NCI-H2227 treated with DMSO at 0.1 percent for 48 hours (cell line): ENCODE measurements around the gene OSBPL6.
"Not testable (repeated sequence)": the region's sequence is repeated elsewhere in the genome, so short reads cannot be mapped to it uniquely, and the experiment has no call there.

Experiments used
- DNase-seq: peaks from one replicate; lab custom pipeline; 2025; lab: John Stamatoyannopoulos, UW

OSBPL6 gene

DNA sequence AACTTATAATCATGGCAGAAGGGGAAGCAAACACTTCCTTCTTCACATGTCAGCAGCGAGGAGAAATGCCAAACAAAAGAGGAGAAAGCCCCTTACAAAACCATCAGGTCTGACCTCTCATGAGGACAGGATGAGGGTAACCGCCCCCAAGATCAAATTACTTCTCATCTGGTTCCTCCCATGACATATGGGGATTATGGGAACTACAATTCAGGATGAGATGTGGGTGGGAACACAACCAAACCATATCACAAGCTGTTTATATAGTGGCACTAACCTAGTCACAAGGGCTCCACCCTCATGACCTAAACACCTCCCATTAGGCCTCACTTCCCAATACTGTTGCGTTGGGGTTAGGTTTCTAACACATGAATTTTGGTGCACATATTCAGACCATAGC lies 110.0 kb downstream of the OSBPL6 start:
- DNase-seq = no peak

DNA sequence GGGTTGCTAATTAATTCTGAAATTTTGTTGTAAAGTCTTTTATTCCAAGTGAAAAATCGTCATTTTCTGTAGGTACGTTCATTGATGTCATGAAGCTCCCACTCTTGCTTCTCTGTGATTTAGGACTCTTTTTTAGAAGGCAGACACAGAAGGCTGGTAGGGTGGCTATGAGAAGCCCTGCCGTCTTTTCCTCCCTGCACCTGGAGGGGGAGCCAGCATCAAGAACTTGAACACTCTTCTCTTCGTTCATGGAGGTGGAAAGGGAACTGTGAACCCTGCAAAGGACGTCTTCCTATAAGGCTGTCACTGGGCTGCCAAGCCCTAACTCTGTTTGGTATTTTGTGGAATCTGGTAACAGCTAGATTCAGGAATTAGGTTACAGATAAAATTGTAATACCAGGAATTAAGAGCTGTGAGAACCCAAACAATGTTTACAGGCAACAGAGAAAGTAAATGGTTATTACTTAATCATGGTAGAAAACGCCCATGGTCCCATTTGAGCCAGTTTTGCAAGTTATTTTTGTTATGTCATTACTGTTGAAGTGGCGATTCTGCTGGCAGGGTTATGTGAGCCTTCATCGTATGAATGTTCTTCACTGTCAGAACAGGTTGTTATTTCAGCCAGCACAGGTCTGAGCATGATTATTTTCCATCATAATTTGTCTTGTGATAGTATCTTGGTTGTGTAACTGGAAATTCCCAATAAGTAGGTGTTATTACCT lies 112.2 kb downstream of the OSBPL6 start:
- DNase-seq = peak; percentile 53

DNA sequence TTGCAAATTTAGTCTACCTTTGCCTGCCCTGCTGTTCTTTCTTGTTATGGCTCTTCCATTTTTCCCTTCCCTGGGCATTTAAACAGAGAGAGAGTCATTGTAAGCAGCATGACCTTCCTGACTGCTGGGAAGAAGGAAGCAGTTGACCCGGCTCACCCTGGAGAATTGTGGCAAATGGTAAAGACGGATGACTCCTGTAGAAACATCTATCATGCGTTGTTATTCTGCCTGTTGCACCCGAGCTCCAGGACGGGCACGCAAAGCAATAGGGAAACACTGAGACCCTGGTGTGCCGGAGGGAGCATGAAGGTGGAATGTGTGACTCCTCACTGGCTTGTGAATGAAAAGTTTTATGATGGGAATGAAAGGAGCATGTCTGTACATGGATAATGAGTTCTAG lies 113.3 kb downstream of the OSBPL6 start:
- peak; percentile 11 for DNase-seq

DNA sequence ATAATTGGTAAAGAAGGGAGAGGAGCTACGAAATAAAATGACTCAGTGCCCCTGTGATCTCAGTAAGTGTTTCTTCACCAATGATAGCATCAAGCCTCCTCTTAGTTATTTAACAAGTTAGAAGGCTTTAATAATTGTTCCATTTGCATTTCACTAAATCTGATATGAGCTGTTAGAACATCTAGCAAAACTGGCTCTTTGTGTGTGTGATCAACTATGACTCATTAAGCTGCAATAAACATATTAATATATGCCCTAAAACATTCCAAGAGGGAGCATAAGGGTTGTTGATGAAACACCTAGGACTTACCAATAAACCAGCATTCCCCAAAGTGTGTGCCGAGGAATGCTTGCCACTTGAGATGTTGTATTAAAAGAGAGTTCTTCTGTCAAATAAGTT lies 115.2 kb downstream of the OSBPL6 start:
- DNase-seq = no peak

DNA sequence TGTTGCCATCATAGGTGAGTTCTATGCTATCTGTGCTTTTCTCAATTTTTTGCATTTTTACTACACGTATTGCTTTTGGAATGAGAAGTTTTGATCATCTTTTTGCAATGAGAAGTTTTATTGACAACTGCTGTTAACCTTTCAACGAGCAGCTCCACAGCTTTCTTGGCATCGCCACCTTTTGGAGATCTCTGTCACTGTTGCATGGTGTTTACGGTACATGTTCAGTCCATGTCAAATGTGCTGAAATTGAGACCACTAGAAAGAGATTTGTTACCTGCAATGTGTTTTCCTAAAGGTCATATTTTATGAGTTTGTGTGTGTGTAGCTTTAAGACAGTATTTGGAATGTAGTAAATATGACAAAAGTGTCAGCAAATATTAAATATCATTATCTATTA lies 120.8 kb downstream of the OSBPL6 start:
- DNase-seq = no peak

DNA sequence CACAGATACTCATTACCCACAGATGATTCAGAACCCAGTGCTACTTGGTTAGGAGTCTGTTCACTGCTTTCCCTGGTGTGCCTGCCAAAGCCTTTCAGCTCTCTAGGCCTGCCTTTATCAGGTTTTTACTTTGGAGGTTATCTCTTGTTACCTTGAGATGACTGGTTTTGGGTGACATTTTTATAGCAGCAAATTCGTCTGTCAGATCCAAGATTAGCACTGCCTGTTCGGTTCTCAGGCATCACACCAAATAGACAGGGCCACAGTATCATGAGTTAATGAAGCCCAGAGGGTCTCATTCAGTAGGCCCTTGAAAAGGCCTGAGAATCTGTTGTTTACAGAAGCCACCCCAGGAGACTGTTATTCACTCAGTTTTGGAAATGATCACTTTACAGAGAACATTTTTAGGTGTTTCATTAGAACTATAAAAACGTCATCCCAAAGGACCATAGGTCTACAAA lies 121.2 kb downstream of the OSBPL6 start:
- DNase-seq = no peak

DNA sequence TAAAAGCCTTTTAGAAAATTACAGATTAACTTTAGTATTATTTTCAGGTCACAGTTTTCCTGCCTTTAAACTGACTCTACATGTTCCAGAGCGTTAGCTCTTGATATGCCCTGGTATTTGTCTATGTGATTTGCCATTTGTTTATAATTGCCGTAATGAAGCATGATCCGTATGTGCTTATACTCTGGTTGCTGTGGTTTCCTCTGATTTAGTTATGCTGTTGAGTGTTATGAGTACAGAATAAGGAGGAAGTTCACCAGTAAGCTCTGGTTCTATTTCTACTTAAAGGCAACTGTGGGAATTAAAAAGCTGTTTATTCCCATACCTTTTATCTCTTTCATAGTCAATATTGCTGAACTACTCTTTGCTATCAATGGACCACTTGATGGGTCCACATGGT lies 123.5 kb downstream of the OSBPL6 start:
- DNase-seq = no peak

DNA sequence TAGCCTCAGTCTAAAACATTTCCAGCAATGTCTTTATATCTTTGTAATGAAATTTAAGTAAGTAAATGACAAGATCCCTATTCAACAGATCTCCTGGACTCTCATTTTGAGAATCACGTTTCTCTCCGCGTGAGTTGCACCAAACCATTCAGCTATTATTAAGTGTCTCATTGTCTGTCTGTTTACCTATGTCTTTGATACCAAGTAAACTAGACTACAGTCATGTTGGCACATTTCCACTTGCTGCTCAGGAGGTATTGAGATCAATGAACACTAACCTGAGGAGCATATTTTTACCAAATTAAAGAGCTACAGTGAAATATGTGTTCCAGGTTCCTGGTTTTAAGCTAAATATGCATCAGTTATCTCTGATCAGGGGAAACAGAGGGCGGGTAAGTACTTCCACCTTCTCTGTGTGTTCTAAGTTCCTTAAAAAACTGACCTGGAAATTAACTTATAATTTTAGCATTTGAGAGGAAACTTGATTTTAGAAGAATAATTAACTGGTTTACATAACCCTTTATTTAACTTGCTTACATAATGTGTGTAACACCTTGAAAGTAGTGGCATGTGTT lies 125.8 kb downstream of the OSBPL6 start:
- DNase-seq = no peak

DNA sequence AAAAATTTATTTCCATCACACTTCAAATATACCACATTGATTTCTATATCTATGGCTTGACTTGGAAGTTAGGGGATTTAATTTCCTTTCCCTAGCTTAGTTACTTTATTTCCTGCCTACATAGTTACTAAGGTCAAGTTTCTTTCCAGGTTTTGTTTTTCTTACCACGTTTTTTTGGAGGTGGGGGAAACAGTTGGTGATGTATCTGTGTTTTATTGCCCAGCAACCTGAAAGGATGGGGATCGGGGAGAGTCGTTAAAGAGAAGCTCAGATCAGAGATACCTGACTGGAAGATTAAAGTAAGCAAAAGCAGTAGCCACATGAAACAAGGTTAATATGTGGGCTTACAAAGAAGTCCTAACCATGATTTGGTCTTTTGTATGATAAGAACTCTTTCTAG lies 127.8 kb downstream of the OSBPL6 start:
- no peak for DNase-seq

DNA sequence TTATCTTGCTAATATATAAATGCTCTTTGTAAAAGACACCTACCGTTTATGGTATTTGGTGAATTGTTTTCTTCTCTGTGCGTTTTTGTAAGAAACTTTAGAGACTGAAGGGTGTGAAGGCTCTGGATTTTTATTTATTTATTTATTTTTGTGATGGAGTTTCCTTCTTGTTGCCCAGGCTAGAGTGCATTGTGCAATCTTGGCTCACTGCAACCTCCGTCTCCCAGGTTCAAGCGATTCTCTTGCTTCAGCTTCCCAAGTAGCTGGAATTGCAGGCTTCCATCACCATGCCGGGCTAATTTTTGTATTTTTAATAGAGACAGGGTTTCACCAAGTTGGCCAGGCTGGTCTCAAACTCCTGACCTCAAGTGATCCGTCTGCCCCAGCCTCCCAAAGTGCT lies 129.0 kb downstream of the OSBPL6 start:
- not testable (repeated sequence) for DNase-seq

DNA sequence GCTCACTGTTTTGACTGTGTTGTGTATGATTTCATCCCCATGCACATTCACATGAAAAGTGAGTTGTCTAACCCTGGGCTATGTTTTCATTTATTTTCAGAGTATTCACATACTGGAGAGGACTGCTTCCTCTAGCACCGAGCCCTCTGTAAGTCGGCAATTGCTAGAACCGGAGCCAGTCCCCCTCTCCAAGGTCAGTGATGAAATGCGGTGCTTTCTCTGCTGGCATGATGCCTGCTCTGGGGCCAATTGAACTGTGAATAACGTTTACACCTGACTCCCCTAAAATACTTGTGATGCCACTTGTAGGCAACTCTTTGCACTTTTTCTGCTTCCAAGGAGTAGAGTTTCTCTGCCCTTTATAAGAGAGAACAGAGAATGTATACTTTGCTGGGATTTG lies 129.8 kb downstream of the OSBPL6 start:
- peak; percentile 14 for DNase-seq

DNA sequence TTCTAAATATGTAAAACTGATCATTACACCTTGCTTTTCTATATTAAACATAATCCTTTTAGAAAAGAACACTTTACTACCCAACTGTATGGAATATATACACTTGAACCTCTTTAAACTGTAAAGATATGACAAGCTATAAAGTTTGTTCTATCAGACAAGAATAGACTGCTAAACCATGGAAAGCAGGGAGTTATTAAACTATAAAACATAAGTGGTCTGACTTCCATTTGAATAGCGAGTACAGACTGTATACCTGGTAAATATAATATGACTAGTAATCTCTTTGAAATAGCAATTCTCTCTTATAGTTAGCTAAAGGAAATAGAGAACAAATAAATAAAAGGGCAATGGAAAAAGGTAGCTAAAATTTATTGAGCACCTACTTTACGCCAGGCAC lies 131.0 kb downstream of the OSBPL6 start:
- no peak for DNase-seq

DNA sequence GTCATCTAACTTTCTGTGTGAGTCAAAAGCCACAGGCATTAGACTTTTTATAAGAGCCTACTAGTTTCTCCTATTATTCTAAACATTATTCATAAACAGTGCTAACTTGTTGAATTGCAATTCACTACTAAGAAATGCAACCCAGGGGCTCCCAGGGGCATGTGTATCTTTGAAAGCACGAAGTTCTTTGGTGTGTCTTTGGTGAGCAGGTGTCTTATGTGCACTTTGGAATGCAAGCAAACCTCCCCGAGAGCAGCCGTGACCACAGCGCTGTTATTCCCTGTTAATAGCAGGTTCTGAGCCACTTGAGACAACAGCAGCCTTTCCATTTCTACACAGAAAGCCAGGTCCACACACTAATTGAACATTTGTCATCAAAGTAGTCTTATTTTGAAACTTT lies 133.2 kb downstream of the OSBPL6 start:
- DNase-seq = peak; percentile 67

DNA sequence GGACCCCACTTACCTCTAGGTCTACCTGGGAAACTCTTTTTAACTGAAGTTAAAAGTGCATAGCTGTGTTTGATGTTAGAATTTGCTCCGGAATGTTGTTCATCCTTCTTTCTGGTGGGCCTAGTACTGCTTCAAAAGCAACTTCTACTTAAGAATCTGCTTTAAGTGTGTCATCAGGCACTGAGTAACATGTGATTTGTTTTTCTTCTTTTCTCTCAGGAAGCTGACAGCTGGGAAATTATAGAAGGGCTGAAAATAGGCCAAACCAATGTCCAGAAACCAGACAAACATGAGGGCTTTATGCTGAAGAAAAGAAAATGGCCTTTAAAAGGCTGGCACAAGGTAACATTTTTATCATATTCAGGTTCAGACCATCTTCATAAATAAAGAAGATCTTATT lies 133.7 kb downstream of the OSBPL6 start:
- DNase-seq = no peak

DNA sequence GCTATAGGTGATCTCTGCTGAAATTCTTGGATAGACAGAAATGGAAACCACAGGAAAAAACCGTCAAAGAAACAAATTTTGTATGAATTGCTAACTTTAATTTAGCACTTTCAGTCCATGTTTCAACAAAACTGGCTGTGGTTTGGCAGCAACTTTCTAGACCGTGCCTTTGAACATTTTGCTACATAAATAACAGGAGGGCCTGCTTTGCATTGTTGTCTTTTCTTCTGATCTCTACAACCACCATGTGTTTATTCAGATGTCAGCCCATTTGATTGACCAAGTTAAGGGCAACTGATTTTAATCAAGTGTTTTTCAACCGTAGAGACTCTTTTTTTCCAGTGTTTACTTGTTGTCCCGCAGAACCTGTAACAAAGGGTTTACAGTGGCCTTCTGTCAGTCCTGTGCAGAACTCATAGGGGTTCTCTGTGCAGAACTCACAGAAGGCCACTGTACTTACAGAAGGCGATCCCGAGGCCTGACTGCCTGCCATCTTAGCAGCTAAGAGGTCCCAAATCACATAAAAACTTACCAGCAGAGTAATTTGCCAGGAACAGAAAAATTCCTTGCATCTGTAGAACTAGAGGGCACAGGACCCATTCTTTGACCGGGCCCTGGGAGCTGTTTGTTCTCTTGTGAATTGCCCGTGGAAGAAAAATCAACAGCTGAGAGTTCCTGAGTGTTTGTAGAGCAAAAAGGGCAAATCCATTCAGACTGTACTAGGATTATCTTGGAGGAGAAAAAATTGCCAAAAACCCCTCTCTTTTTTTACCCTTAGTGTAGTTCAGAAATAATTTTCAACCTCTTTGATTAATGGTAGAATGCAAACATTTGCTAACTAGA lies 136.1 kb downstream of the OSBPL6 start:
- no peak for DNase-seq

DNA sequence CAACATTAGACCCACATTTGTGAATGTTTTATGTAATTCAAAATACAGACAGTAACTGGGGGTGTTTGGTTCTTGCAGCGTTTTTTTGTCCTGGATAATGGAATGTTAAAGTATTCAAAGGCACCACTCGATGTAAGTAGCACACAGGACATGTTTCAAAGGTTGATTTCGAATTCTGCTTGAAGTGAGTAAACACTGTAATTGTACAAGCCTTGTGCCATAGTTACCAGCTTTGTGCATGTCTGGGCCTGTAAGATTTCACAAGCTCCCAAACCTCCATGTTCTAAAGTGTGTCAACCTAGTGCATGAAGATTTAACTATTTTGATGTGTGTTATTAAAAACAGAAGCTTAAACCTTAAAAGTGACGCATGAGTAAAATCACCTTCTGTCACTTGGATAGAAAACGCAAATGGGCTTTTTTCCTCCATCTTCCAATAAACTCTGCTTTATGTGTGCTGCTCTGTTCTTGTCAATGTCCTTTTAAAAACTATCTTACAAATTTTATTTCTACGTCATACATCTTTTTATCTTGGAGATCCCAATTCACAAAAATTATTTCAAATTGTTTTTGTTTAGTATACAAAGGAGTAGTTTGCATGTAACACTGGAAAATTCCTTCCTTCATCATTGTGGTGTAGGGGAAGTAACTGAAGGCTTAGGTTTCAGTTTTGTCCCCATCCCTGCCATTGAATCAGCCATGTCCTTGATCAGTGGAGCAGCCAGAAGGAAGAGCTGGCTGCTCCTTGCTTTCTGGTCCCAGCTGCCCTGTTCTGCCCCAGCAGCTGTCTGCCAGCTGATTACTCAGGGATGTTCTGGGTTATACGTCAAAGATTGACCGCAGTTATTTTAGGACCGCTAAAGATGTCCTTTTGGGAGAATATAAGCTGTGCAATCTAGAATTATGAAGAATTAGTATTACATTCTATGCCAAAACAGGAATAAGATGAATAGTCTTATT lies 137.4 kb downstream of the OSBPL6 start:
- DNase-seq = no peak

DNA sequence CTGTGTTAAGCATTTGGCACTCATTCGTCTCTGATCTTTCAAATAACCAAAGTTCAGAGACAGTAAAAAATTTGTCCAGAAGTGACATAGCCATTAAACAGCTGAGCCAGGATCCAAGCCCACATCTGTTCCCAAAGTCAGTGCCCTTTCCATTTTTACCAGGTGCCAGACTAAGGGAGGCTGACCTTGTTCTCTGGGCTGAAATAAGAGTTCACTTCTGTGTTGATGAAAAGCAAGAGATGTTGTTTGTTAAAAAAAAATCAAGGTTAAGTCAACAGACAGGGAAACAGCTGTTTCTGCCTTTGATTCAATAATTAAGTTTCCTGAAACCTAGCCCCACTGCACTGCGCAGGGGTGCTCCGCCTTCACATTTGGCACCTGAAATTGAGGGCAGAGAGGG lies 139.5 kb downstream of the OSBPL6 start:
- DNase-seq = no peak

DNA sequence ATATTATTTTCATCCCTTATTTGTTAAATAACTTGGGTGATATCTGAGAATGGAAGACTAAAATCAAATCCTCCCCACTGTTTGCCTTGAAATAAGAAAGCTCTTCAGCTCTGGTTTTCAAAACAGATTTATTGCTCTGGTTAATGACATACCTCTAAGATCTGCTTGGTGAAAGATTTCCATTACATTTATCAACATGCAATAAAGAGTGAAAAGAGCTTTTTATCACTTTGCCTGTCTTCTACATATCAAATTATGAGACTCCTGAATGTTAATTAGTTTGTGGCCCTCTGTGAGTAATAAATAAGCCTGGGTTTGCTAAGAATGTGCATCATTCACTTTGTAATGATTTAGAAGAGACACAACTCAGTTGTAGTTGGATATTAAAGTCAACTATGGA lies 140.9 kb downstream of the OSBPL6 start:
- no peak for DNase-seq

DNA sequence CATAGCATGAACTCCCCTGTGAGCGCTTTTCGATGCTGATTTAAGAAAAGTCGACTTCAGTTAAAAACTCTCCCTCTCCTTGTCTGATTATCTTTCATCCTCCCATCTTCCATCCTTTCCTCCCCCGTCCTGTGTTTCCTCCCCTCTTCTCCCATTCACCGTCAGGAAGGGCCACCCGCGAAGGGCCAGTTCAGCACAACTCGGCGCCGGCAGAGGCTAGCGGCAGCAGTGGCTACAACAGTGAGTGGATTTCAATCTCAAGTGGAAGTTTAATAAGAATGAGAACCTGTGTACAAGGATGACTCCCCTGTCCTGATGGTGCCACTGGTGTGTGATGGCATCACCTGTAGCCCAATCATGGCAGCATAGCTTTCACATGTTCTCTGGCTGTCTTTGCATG lies 149.8 kb downstream of the OSBPL6 start:
- no peak for DNase-seq

DNA sequence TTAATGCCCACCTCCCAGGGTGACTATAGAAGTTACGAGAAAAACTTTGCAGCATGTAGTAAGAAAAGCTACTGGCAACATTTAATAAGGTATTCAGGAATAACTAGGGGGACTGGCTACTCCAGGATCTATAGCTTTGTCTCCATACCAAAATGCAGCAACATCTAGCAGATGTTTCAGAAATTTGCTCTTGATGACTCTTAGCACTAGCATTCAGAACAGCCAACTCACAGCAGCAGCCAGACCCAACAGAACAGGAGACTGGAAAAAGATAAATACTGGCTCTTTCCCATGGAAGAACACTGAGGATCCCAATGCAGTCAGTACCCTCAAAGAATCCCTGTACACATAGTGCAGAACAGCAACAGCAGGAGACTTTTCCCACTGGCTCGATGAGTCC lies 151.6 kb downstream of the OSBPL6 start:
- DNase-seq = no peak

DNA sequence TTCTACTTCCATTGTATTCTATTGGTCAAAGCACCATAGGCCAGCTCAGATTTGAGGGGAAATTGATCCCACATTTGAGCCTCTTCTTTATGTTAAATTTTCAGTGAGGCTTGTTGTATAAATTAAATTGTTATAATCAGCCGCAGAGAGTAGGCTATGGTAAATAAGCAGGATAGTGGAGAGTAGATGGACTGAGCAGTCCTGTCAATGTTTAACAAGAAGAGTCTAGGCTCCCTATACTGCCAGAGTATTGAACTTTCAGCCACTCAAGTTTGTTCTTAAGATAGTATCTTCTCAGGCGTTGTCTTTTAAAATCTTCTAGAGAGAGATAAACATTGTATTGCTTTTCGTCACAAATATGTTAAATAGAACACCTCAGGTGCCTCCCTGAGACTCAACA lies 155.7 kb downstream of the OSBPL6 start:
- no peak for DNase-seq

DNA sequence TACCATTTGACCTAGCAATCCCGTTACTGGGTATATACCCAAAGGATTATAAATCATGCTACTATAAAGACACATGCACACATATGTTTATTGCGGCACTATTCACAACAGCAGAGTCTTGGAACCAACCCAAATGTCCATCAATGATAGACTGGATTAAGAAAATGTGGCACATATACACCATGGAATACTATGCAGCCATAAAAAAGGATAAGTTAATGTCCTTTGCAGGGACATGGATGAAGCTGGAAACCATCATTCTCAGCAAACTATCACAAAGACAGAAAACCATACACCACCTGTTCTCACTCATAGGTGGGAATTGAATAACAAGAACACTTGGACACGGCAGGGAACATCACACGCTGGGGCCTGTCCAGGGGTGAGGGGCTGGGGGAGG lies 163.4 kb downstream of the OSBPL6 start:
- DNase-seq = not testable (repeated sequence)
